ENCODE results near the gene NBPF1.
"Not testable (repeated sequence)": the region's sequence is repeated elsewhere in the genome, so short reads cannot be mapped to it uniquely, and the experiment has no call there.

NBPF1 gene

GRCh38 chr1:16649390-16649789 is 36.0 kb upstream of the NBPF1 start:
- H3K79me2 ChIP-seq (ENCODE audit: insufficient read depth, low read length); H3K4me3 ChIP-seq (ENCODE audit: low read depth, low read length, poor library complexity, severe bottlenecking); H2AFZ ChIP-seq (ENCODE audit: low read length); H3K27me3 ChIP-seq (ENCODE audit: insufficient read depth, low read length); H3K4me1 ChIP-seq (ENCODE audit: insufficient read depth, low read length, severe bottlenecking); H3K9ac ChIP-seq (ENCODE audit: low read length); H3K9me3 ChIP-seq (ENCODE audit: low read length); H3K9me2 ChIP-seq (ENCODE audit: low read depth, low read length); H3F3A ChIP-seq (ENCODE audit: insufficient read depth, low read length); H3K27ac ChIP-seq (ENCODE audit: low read depth, low read length, poor library complexity, severe bottlenecking); H4K20me1 ChIP-seq (ENCODE audit: insufficient read depth, low read length); H3K36me3 ChIP-seq (ENCODE audit: insufficient read depth, low read length); H3K4me2 ChIP-seq (ENCODE audit: low read length): not testable (repeated sequence)

- H3F3A ChIP-seq (ENCODE audit: insufficient read depth, low read length); H3K36me3 ChIP-seq (ENCODE audit: insufficient read depth, low read length); H3K9ac ChIP-seq (ENCODE audit: low read length); H3K9me2 ChIP-seq (ENCODE audit: low read depth, low read length); H2AFZ ChIP-seq (ENCODE audit: low read length); H3K79me2 ChIP-seq (ENCODE audit: insufficient read depth, low read length); H3K9me3 ChIP-seq (ENCODE audit: low read length); H3K27me3 ChIP-seq (ENCODE audit: insufficient read depth, low read length); H3K27ac ChIP-seq (ENCODE audit: low read depth, low read length, poor library complexity, severe bottlenecking); H3K4me2 ChIP-seq (ENCODE audit: low read length); H4K20me1 ChIP-seq (ENCODE audit: insufficient read depth, low read length); H3K4me3 ChIP-seq (ENCODE audit: low read depth, low read length, poor library complexity, severe bottlenecking): not testable (repeated sequence)
- peaks cover 12% of the 10 kb centered on the region for H3K4me1 ChIP-seq (ENCODE audit: insufficient read depth, low read length, severe bottlenecking)
Observed at GRCh38 chr1:16648756-16649155, 35.4 kb upstream of the NBPF1 start.

GRCh38 chr1:16648250-16648649 is 34.9 kb upstream of the NBPF1 start:
- H3K27ac ChIP-seq (ENCODE audit: low read depth, low read length, poor library complexity, severe bottlenecking); H3K9ac ChIP-seq (ENCODE audit: low read length); H3K9me3 ChIP-seq (ENCODE audit: low read length); H3K27me3 ChIP-seq (ENCODE audit: insufficient read depth, low read length); H4K20me1 ChIP-seq (ENCODE audit: insufficient read depth, low read length); H3F3A ChIP-seq (ENCODE audit: insufficient read depth, low read length); H3K4me2 ChIP-seq (ENCODE audit: low read length); H2AFZ ChIP-seq (ENCODE audit: low read length); H3K4me3 ChIP-seq (ENCODE audit: low read depth, low read length, poor library complexity, severe bottlenecking); H3K9me2 ChIP-seq (ENCODE audit: low read depth, low read length); H3K79me2 ChIP-seq (ENCODE audit: insufficient read depth, low read length); H3K36me3 ChIP-seq (ENCODE audit: insufficient read depth, low read length): not testable (repeated sequence)
- H3K4me1 ChIP-seq (ENCODE audit: insufficient read depth, low read length, severe bottlenecking): peaks cover 17% of the 10 kb centered on the region

GRCh38 chr1:16647179-16648176 is 34.1 kb upstream of the NBPF1 start:
- not testable (repeated sequence) for H3K9me3 ChIP-seq (ENCODE audit: low read length); H3K27ac ChIP-seq (ENCODE audit: low read depth, low read length, poor library complexity, severe bottlenecking)

GRCh38 chr1:16646716-16647115 is 33.4 kb upstream of the NBPF1 start:
- not testable (repeated sequence) for H3K27me3 ChIP-seq (ENCODE audit: insufficient read depth, low read length); H4K20me1 ChIP-seq (ENCODE audit: insufficient read depth, low read length); H3K9ac ChIP-seq (ENCODE audit: low read length)

More at GRCh38 chr1:16647179-16648176, 34.1 kb upstream of the NBPF1 start:
- not testable (repeated sequence) for H3K4me2 ChIP-seq (ENCODE audit: low read length); H3K27me3 ChIP-seq (ENCODE audit: insufficient read depth, low read length); H2AFZ ChIP-seq (ENCODE audit: low read length); H4K20me1 ChIP-seq (ENCODE audit: insufficient read depth, low read length); H3K4me3 ChIP-seq (ENCODE audit: low read depth, low read length, poor library complexity, severe bottlenecking); H3K9ac ChIP-seq (ENCODE audit: low read length); H3K79me2 ChIP-seq (ENCODE audit: insufficient read depth, low read length); H3K9me2 ChIP-seq (ENCODE audit: low read depth, low read length); H3K36me3 ChIP-seq (ENCODE audit: insufficient read depth, low read length); H3F3A ChIP-seq (ENCODE audit: insufficient read depth, low read length)
- H3K4me1 ChIP-seq (ENCODE audit: insufficient read depth, low read length, severe bottlenecking): peaks cover 25% of the 10 kb centered on the region

GRCh38 chr1:16646061-16646664 is 32.8 kb upstream of the NBPF1 start:
- not testable (repeated sequence) for H2AFZ ChIP-seq (ENCODE audit: low read length); H3K4me3 ChIP-seq (ENCODE audit: low read depth, low read length, poor library complexity, severe bottlenecking); H3K27me3 ChIP-seq (ENCODE audit: insufficient read depth, low read length); H3K9me3 ChIP-seq (ENCODE audit: low read length); H4K20me1 ChIP-seq (ENCODE audit: insufficient read depth, low read length); H3F3A ChIP-seq (ENCODE audit: insufficient read depth, low read length); H3K27ac ChIP-seq (ENCODE audit: low read depth, low read length, poor library complexity, severe bottlenecking); H3K9ac ChIP-seq (ENCODE audit: low read length); H3K4me2 ChIP-seq (ENCODE audit: low read length); H3K36me3 ChIP-seq (ENCODE audit: insufficient read depth, low read length); H3K9me2 ChIP-seq (ENCODE audit: low read depth, low read length)
- peaks cover 11% of the 10 kb centered on the region for H3K79me2 ChIP-seq (ENCODE audit: insufficient read depth, low read length)
- H3K4me1 ChIP-seq (ENCODE audit: insufficient read depth, low read length, severe bottlenecking): peaks cover 26% of the 10 kb centered on the region

More at GRCh38 chr1:16646716-16647115, 33.4 kb upstream of the NBPF1 start:
- H3K79me2 ChIP-seq (ENCODE audit: insufficient read depth, low read length); H3K27ac ChIP-seq (ENCODE audit: low read depth, low read length, poor library complexity, severe bottlenecking); H3K9me3 ChIP-seq (ENCODE audit: low read length); H3K4me2 ChIP-seq (ENCODE audit: low read length); H3K36me3 ChIP-seq (ENCODE audit: insufficient read depth, low read length); H3F3A ChIP-seq (ENCODE audit: insufficient read depth, low read length); H2AFZ ChIP-seq (ENCODE audit: low read length); H3K9me2 ChIP-seq (ENCODE audit: low read depth, low read length); H3K4me3 ChIP-seq (ENCODE audit: low read depth, low read length, poor library complexity, severe bottlenecking): not testable (repeated sequence)
- peaks cover 26% of the 10 kb centered on the region for H3K4me1 ChIP-seq (ENCODE audit: insufficient read depth, low read length, severe bottlenecking)

- H3K79me2 ChIP-seq (ENCODE audit: insufficient read depth, low read length): peaks cover 11% of the 10 kb centered on the region
- peaks cover 26% of the 10 kb centered on the region for H3K4me1 ChIP-seq (ENCODE audit: insufficient read depth, low read length, severe bottlenecking)
- not testable (repeated sequence) for H3F3A ChIP-seq (ENCODE audit: insufficient read depth, low read length); H3K27me3 ChIP-seq (ENCODE audit: insufficient read depth, low read length); H3K9me2 ChIP-seq (ENCODE audit: low read depth, low read length); H4K20me1 ChIP-seq (ENCODE audit: insufficient read depth, low read length); H2AFZ ChIP-seq (ENCODE audit: low read length); H3K9me3 ChIP-seq (ENCODE audit: low read length); H3K36me3 ChIP-seq (ENCODE audit: insufficient read depth, low read length)
- H3K27ac ChIP-seq (ENCODE audit: low read depth, low read length, poor library complexity, severe bottlenecking): peak overlapping the region; percentile 50
- H3K9ac ChIP-seq (ENCODE audit: low read length): peak overlapping the region; percentile 70
- peak overlapping the region; percentile 63 for H3K4me3 ChIP-seq (ENCODE audit: low read depth, low read length, poor library complexity, severe bottlenecking)
- peak overlapping the region; percentile 74 for H3K4me2 ChIP-seq (ENCODE audit: low read length)
Observed at GRCh38 chr1:16645271-16646060, 32.1 kb upstream of the NBPF1 start.

Measured in OCI-LY1 (cell line).